ENCODE measurements around the gene EEPD1.

EEPD1 gene

GRCh38 chr7:36192053-36192824 lies 39.2 kb downstream of the EEPD1 start:
- no peak for DNase-seq

GRCh38 chr7:36192877-36193276 lies 39.8 kb downstream of the EEPD1 start:
- DNase-seq: no peak

GRCh38 chr7:36198854-36199266 lies 45.8 kb downstream of the EEPD1 start:
- no peak for DNase-seq

GRCh38 chr7:36199329-36199728 lies 46.3 kb downstream of the EEPD1 start:
- no peak for DNase-seq

GRCh38 chr7:36201122-36201723 lies 48.2 kb downstream of the EEPD1 start:
- DNase-seq: no peak

GRCh38 chr7:36202398-36202797 lies 49.3 kb downstream of the EEPD1 start:
- DNase-seq: no peak

GRCh38 chr7:36203071-36203790 lies 50.2 kb downstream of the EEPD1 start:
- DNase-seq: no peak

GRCh38 chr7:36204044-36204663 lies 51.1 kb downstream of the EEPD1 start:
- DNase-seq: no peak

GRCh38 chr7:36204929-36205635 lies 52.0 kb downstream of the EEPD1 start:
- no peak for DNase-seq

GRCh38 chr7:36205803-36206202 lies 52.7 kb downstream of the EEPD1 start:
- DNase-seq: no peak

GRCh38 chr7:36207451-36208291 lies 54.6 kb downstream of the EEPD1 start:
- DNase-seq: no peak

- DNase-seq: no peak
Observed at GRCh38 chr7:36208426-36208825, 55.4 kb downstream of the EEPD1 start.

- DNase-seq: no peak
Observed at GRCh38 chr7:36208997-36209813, 56.2 kb downstream of the EEPD1 start.

GRCh38 chr7:36209814-36210183 lies 56.7 kb downstream of the EEPD1 start:
- no peak for DNase-seq

GRCh38 chr7:36210291-36210922 lies 57.4 kb downstream of the EEPD1 start:
- no peak for DNase-seq

- no peak for DNase-seq
Observed at GRCh38 chr7:36214608-36215456, 61.8 kb downstream of the EEPD1 start.

GRCh38 chr7:36215457-36215765 lies 62.4 kb downstream of the EEPD1 start:
- DNase-seq: no peak

GRCh38 chr7:36216063-36216684 lies 63.1 kb downstream of the EEPD1 start:
- no peak for DNase-seq
